HEK293 (cell line): ENCODE data around the gene EIPR1.
A peak's percentile ranks its signal among the peaks of the same experiment; 100 is the strongest.

ENCODE experiments used
- CTCF ChIA-PET: fragments of 350-600 bp; formaldehyde crosslinking; extraction: SDS; loops from one replicate; lab custom pipeline; 2021; ENCODE audit warnings: antibody characterized with exemption; lab: Yijun Ruan, JAX
- POLR2A ChIA-PET: fragments of 300-600 bp; formaldehyde crosslinking; extraction: SDS; loops from one replicate; lab custom pipeline; 2020; ENCODE audit warnings: antibody characterized with exemption, inconsistent platforms; lab: Yijun Ruan, JAX
- H3K27ac ChIP-seq: fragments of 200-500 bp; sonication (Bioruptor generic); 2 replicates; pipeline ENCODE4 v1.5.1; 2014; ENCODE audit warnings: low read depth, low read length, control low read depth, inconsistent platforms; ENCODE audit errors: extremely low read depth
- H3K36me3 ChIP-seq, 2 experiments: fragments of 200-500 bp in 1 of 2; sonication (Bioruptor generic) in 1 of 2; 1 replicate in 1 of 2; 2 replicates in 1 of 2; pipeline ENCODE4 v1.5.1; 2014 to 2017; ENCODE audit warnings: inconsistent platforms in 2 of 2, low read length in 2 of 2; ENCODE audit not compliant: control insufficient read depth in 2 of 2, insufficient read depth in 1 of 2
- H3K4me1 ChIP-seq: fragments of 200-500 bp; sonication (Bioruptor generic); 2 replicates; pipeline ENCODE4 v1.5.1; 2014; ENCODE audit warnings: mild to moderate bottlenecking, low read length, inconsistent platforms; ENCODE audit not compliant: control insufficient read depth, insufficient read depth
- H3K4me3 ChIP-seq: 2 replicates; pipeline ENCODE4 v1.5.1; 2011; ENCODE audit warnings: low read depth, mild to moderate bottlenecking, control low read depth, low read length, moderate library complexity
- H3K9me3 ChIP-seq: fragments of 200-500 bp; sonication (Bioruptor generic); 2 replicates; pipeline ENCODE4 v1.5.1; 2014; ENCODE audit warnings: low read depth, low read length, inconsistent platforms; ENCODE audit not compliant: control insufficient read depth, insufficient read depth
- EGR2 ChIP-seq: fragments of 450-650 bp; formaldehyde crosslinking; IDR thresholded peaks from 2 replicates; pipeline ENCODE4 v1.5.1; 2016; ENCODE audit warnings: low read depth, missing biosample characterization, missing genetic modification characterization
- GLIS2 ChIP-seq: fragments of 450-650 bp; formaldehyde crosslinking; IDR thresholded peaks from 2 replicates; pipeline ENCODE4 v1.5.1; 2016; ENCODE audit warnings: missing biosample characterization, missing genetic modification characterization
- KLF7 ChIP-seq: fragments of 450-650 bp; formaldehyde crosslinking; IDR thresholded peaks from 2 replicates; pipeline ENCODE4 v1.5.1; 2016; ENCODE audit warnings: missing biosample characterization, missing genetic modification characterization, borderline replicate concordance
- ZNF138 ChIP-seq: fragments of 450-650 bp; formaldehyde crosslinking; IDR thresholded peaks from 2 replicates; pipeline ENCODE4 v1.5.1; 2016; ENCODE audit warnings: missing biosample characterization, missing genetic modification characterization, borderline replicate concordance
- ZNF175 ChIP-seq: fragments of 450-650 bp; formaldehyde crosslinking; IDR thresholded peaks from 2 replicates; pipeline ENCODE4 v1.5.1; 2016; ENCODE audit warnings: missing biosample characterization, missing genetic modification characterization
- ZNF223 ChIP-seq: fragments of 450-650 bp; formaldehyde crosslinking; IDR thresholded peaks from 2 replicates; pipeline ENCODE4 v1.5.1; 2016; ENCODE audit warnings: missing biosample characterization, missing genetic modification characterization
- ZNF292 ChIP-seq: fragments of 450-650 bp; formaldehyde crosslinking; IDR thresholded peaks from 2 replicates; pipeline ENCODE4 v1.5.1; 2016; ENCODE audit warnings: low read depth, missing biosample characterization, missing genetic modification characterization, borderline replicate concordance
- ZNF549 ChIP-seq: fragments of 450-650 bp; IDR thresholded peaks from 2 replicates; pipeline ENCODE4 v1.5.1; 2018; ENCODE audit warnings: missing biosample characterization, missing genetic modification characterization, mild to moderate bottlenecking, inconsistent platforms, moderate library complexity
- ZNF561 ChIP-seq: fragments of 450-650 bp; IDR thresholded peaks from 2 replicates; pipeline ENCODE4 v1.5.1; 2018; ENCODE audit warnings: missing biosample characterization, missing genetic modification characterization, borderline replicate concordance
- ZNF571 ChIP-seq: fragments of 450-650 bp; formaldehyde crosslinking; IDR thresholded peaks from 2 replicates; pipeline ENCODE4 v1.5.0; 2017; ENCODE audit warnings: missing biosample characterization, missing genetic modification characterization
- ZNF585B ChIP-seq: fragments of 450-650 bp; formaldehyde crosslinking; IDR thresholded peaks from 2 replicates; pipeline ENCODE4 v1.5.1; 2016; ENCODE audit warnings: missing biosample characterization, missing genetic modification characterization
- ZXDB ChIP-seq: fragments of 450-650 bp; formaldehyde crosslinking; IDR thresholded peaks from 2 replicates; pipeline ENCODE4 v1.5.1; 2016; ENCODE audit warnings: missing biosample characterization, missing genetic modification characterization
- TF ChIP-seq, protein P1 (sequence below): fragments of 450-650 bp; formaldehyde crosslinking; IDR thresholded peaks from 2 replicates; pipeline ENCODE4 v1.5.1; 2017; ENCODE audit warnings: missing biosample characterization, missing genetic modification characterization
- TF ChIP-seq, protein P2 (sequence below): sonication (generic); formaldehyde crosslinking; IDR thresholded peaks from 2 replicates; pipeline ENCODE4 v1.8.1; 2022; ENCODE audit warnings: mild to moderate bottlenecking, moderate library complexity, missing genetic modification reagents
- TF ChIP-seq, protein P3 (sequence below): fragments of 450-650 bp; formaldehyde crosslinking; IDR thresholded peaks from 2 replicates; pipeline ENCODE4 v1.5.1; 2016; ENCODE audit warnings: missing biosample characterization, missing genetic modification characterization

Gene EIPR1

DNA sequence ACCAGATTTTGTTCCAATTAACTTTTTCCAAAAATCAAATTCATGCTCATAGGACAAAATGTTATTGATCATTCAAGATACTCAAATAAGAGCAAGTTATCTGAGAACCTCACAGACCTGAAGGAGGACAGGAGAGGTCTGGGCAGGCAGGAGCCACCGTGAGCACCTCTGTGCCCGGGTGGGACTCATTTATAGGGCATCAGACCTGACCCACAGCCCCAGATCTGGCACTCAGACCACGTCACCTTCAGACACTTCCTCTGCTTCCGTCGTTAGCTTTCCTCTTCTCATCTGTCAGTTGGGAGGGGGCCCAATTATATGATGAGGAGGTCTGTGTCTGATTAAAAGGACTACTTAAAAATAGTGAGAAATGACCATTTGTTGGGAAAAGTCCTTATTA lies 169.4 kb downstream of the EIPR1 start:
- CTCF ChIA-PET, result no interaction called here
- no peak for TF ChIP-seq ZNF549 (tag by site-specific recombination)
- TF ChIP-seq KLF7, result no peak
- no peak for TF ChIP-seq ZNF223
- no peak for TF ChIP-seq ZNF571 (tag by site-specific recombination)
- TF ChIP-seq ZNF585B (tag by site-specific recombination), result no peak
- TF ChIP-seq ZNF138, result no peak
- TF ChIP-seq, all 188 proteins: peak for 0

DNA sequence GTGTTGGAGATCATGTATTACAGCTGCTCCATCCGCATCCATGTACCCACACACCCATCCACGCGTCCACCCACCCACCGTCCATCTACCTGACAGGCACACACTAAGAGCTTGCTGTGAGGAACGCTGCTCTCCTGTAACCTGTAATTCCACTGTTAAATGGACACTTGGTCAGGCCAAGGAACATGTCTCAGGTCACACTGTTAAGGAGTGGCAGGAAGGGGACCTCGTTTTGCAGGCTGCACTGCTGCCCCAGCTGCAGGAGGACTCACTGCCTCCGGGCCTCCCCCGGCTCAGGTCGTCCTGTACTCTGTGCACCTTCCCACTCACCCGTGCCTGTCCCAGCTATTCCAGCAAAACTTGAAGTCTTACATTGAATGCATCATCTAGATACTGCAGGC lies 170.5 kb downstream of the EIPR1 start:
- CTCF ChIA-PET, result interaction anchor here (0.6 kb wide), 1 partner anchor 254 kb away, joined by 3 read pairs; no protein-coding TSS in a partner anchor
- POLR2A ChIA-PET, result no interaction called here
- Histone ChIP-seq H3K27ac (no peak overlapping the region), H3K4me1 (no peaks in the 10 kb centered on the region), H3K36me3 (no peaks in the 10 kb centered on the region), H3K9me3 (no peaks in the 10 kb centered on the region), H3K4me3 (no peak overlapping the region)
- TF ChIP-seq, protein P1, sequence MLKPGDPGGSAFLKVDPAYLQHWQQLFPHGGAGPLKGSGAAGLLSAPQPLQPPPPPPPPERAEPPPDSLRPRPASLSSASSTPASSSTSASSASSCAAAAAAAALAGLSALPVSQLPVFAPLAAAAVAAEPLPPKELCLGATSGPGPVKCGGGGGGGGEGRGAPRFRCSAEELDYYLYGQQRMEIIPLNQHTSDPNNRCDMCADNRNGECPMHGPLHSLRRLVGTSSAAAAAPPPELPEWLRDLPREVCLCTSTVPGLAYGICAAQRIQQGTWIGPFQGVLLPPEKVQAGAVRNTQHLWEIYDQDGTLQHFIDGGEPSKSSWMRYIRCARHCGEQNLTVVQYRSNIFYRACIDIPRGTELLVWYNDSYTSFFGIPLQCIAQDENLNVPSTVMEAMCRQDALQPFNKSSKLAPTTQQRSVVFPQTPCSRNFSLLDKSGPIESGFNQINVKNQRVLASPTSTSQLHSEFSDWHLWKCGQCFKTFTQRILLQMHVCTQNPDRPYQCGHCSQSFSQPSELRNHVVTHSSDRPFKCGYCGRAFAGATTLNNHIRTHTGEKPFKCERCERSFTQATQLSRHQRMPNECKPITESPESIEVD (tag by site-specific recombination), result no peak
- TF ChIP-seq ZXDB (tag by site-specific recombination), result no peak
- TF ChIP-seq EGR2 (tag by site-specific recombination), result peak; percentile 51; the same call in 1 of the 2 replicates
- TF ChIP-seq, protein P2, sequence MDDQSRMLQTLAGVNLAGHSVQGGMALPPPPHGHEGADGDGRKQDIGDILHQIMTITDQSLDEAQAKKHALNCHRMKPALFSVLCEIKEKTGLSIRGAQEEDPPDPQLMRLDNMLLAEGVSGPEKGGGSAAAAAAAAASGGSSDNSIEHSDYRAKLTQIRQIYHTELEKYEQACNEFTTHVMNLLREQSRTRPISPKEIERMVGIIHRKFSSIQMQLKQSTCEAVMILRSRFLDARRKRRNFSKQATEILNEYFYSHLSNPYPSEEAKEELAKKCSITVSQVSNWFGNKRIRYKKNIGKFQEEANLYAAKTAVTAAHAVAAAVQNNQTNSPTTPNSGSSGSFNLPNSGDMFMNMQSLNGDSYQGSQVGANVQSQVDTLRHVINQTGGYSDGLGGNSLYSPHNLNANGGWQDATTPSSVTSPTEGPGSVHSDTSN (CRISPR knock-in tag), result no peak

More for the DNA sequence above, 169.4 kb downstream of the EIPR1 start:
- Histone ChIP-seq H3K4me3 (no peak overlapping the region), H3K4me1 (no peaks in the 10 kb centered on the region), H3K27ac (no peak overlapping the region), H3K9me3 (no peaks in the 10 kb centered on the region), H3K36me3 (no peaks in the 10 kb centered on the region)
- POLR2A ChIA-PET, result no interaction called here

DNA sequence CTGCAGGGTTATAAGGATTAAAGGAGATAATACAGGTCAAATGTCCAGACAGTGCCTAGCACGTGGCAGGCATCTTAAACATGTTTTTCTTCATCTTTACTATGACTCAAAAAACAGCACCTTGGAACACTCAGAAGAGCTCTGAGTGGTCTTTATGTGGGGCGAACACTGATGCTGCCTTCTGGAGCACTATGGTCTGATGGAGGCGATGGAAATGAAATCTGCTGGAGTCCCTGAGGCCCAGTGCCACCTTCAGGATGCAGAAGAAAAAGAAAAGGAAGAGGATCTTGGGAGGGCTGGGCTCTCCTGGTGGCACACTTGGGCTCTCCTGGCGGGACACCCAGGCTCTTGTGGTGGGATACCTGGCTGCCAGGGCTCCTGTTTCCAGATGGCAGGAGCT lies 171.8 kb downstream of the EIPR1 start:
- POLR2A ChIA-PET, result no interaction called here
- TF ChIP-seq ZNF292 (tag by site-specific recombination) (no peak), GLIS2 (tag by site-specific recombination) (no peak), ZNF561 (no peak), ZNF175 (tag by site-specific recombination) (no peak)
- TF ChIP-seq, protein P3, sequence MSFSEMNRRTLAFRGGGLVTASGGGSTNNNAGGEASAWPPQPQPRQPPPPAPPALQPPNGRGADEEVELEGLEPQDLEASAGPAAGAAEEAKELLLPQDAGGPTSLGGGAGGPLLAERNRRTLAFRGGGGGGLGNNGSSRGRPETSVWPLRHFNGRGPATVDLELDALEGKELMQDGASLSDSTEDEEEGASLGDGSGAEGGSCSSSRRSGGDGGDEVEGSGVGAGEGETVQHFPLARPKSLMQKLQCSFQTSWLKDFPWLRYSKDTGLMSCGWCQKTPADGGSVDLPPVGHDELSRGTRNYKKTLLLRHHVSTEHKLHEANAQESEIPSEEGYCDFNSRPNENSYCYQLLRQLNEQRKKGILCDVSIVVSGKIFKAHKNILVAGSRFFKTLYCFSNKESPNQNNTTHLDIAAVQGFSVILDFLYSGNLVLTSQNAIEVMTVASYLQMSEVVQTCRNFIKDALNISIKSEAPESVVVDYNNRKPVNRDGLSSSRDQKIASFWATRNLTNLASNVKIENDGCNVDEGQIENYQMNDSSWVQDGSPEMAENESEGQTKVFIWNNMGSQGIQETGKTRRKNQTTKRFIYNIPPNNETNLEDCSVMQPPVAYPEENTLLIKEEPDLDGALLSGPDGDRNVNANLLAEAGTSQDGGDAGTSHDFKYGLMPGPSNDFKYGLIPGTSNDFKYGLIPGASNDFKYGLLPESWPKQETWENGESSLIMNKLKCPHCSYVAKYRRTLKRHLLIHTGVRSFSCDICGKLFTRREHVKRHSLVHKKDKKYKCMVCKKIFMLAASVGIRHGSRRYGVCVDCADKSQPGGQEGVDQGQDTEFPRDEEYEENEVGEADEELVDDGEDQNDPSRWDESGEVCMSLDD (tag by site-specific recombination), result no peak
- TF ChIP-seq, all 188 proteins: peak for 0
- CTCF ChIA-PET, result no interaction called here

More for the DNA sequence above, 171.8 kb downstream of the EIPR1 start:
- Histone ChIP-seq H3K4me3 (no peak overlapping the region), H3K36me3 (no peaks in the 10 kb centered on the region), H3K27ac (no peak overlapping the region), H3K4me1 (no peaks in the 10 kb centered on the region), H3K9me3 (no peaks in the 10 kb centered on the region)
